ENCODE measurements around the gene ARHGEF11. TPM values are rescaled to one million over a fixed set of nuclear protein-coding genes. Genes with fewer than 3 reads are reported as not detected.

ARHGEF11 gene
- total RNA-seq, 3 donors from 2014 or later = 31.1 to 50.4 (median 33.1) TPM

DNA sequence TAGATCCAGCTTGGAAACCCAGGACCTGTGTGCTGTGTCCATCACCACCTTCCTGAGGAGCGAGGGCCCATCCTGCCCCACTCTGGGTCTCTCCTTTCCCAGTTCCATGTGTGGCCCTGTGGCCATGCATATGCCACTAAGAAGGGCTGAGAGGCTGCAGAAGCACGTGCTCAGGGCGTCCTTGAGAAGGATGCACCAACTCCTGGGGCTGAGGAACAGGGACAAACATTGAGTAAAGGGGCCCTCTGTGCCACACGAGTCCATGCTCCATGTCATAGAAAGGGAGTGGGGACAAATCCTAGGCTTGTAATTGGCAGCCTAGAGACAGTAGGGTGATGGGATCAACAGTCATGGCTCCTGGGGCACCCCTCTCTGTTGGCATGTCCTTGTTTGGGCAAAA is 45.6 kb upstream of the ARHGEF11 start:
- H3K36me3 ChIP-seq = no peaks in the 10 kb centered on the region
- no peak overlapping the region for H3K4me3 ChIP-seq
- peaks cover 0 to 14% of the 10 kb centered on the region in 2 donors for H3K4me1 ChIP-seq
- no peak for TF ChIP-seq POLR2AphosphoS5 (IDR thresholded peaks at IDR 0.05)
- TF ChIP-seq POLR2A (IDR thresholded peaks at IDR 0.05) = no peak
- TF ChIP-seq, protein P1, sequence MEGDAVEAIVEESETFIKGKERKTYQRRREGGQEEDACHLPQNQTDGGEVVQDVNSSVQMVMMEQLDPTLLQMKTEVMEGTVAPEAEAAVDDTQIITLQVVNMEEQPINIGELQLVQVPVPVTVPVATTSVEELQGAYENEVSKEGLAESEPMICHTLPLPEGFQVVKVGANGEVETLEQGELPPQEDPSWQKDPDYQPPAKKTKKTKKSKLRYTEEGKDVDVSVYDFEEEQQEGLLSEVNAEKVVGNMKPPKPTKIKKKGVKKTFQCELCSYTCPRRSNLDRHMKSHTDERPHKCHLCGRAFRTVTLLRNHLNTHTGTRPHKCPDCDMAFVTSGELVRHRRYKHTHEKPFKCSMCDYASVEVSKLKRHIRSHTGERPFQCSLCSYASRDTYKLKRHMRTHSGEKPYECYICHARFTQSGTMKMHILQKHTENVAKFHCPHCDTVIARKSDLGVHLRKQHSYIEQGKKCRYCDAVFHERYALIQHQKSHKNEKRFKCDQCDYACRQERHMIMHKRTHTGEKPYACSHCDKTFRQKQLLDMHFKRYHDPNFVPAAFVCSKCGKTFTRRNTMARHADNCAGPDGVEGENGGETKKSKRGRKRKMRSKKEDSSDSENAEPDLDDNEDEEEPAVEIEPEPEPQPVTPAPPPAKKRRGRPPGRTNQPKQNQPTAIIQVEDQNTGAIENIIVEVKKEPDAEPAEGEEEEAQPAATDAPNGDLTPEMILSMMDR (IDR thresholded peaks at IDR 0.05) = no peak
- intact Hi-C loops (cut with DNase I; ENCODE audit: low total_unique reads) = loop anchor here (5.0 kb wide), 1 partner anchor 56 kb away; no protein-coding TSS in a partner anchor
- H3K27me3 ChIP-seq = no peaks in the 10 kb centered on the region
- peak overlapping the region; percentile 48 to 74 for H3K27ac ChIP-seq
- no peak for DNase-seq (ENCODE audit: low spot score in 2 of 2)
- H3K9me3 ChIP-seq = no peaks in the 10 kb centered on the region

DNA sequence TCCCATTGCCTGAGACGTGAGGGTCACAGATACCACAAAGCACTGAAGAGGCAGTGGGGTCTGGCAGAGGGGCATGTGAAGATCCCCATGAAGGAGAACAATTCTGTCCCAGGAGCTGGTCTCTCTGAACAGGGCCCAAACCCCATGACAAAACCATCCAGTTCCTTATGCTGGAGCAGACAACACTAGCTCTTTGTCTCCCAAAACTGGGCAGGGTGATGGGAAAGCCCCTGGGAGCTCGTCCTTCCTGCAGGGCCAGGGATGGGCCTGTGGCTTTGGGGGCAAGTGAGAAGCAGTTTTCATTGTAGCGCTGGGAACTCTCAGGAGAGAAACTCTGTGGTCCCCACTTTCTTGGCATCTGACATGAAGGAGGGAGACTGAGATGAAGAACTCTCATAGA is 45.2 kb upstream of the ARHGEF11 start:
- Histone ChIP-seq H3K36me3 (no peaks in the 10 kb centered on the region), H3K9me3 (no peaks in the 10 kb centered on the region), H3K27me3 (no peaks in the 10 kb centered on the region), H3K4me3 (no peak overlapping the region), H3K4me1 (peaks cover 0 to 14% of the 10 kb centered on the region in 2 donors), H3K27ac (peak overlapping the region; percentile 48 to 74)
- DNase-seq (ENCODE audit: low spot score in 2 of 2) = peak in 1 of 2 donors; percentile 55
- intact Hi-C loops (cut with DNase I; ENCODE audit: low total_unique reads) = loop anchor here (5.0 kb wide), 1 partner anchor 57 kb away; no protein-coding TSS in a partner anchor
- TF ChIP-seq, protein P1 (IDR thresholded peaks at IDR 0.05) = no peak
- TF ChIP-seq POLR2A (IDR thresholded peaks at IDR 0.05) (no peak), POLR2AphosphoS5 (IDR thresholded peaks at IDR 0.05) (no peak)

DNA sequence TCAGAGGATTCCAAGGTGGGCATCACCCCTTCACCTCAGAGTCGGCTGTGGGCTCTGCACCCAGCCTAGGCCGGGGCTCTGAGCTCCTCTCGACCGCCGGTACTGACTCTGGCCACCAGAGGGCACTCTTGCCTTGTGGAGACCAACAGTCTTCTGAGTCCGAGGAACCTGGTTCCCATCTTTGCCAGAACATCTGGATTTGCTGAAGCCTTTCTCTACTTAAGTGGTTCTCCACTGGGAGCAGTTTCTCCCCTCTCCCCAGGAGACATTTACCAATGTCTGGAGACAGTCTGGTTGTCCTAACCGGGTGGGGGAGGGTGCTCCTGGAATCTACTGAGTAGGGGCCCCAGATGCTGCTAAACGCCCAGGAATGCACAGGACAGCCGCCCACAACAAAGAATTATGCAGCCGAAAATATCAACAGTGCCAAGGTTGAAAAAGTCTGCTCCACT is 44.7 kb upstream of the ARHGEF11 start:
- H3K4me1 ChIP-seq = peaks cover 0 to 14% of the 10 kb centered on the region in 2 donors
- peak; percentile 80 to 87 for DNase-seq (ENCODE audit: low spot score in 2 of 2)
- H3K4me3 ChIP-seq = no peak overlapping the region
- H3K36me3 ChIP-seq = no peaks in the 10 kb centered on the region
- no peaks in the 10 kb centered on the region for H3K9me3 ChIP-seq
- peak overlapping the region; percentile 48 to 74 for H3K27ac ChIP-seq
- peak in 1 of 3 donors; percentile 13 for TF ChIP-seq POLR2AphosphoS5 (IDR thresholded peaks at IDR 0.05)
- TF ChIP-seq, protein P1 (IDR thresholded peaks at IDR 0.05) = peak; percentile 91 to 95 (median 93)
- TF ChIP-seq POLR2A (IDR thresholded peaks at IDR 0.05) = no peak
- no peaks in the 10 kb centered on the region for H3K27me3 ChIP-seq
- intact Hi-C loops (cut with DNase I; ENCODE audit: low total_unique reads) = loop anchor here (5.0 kb wide), 1 partner anchor 57 kb away; no protein-coding TSS in a partner anchor

DNA sequence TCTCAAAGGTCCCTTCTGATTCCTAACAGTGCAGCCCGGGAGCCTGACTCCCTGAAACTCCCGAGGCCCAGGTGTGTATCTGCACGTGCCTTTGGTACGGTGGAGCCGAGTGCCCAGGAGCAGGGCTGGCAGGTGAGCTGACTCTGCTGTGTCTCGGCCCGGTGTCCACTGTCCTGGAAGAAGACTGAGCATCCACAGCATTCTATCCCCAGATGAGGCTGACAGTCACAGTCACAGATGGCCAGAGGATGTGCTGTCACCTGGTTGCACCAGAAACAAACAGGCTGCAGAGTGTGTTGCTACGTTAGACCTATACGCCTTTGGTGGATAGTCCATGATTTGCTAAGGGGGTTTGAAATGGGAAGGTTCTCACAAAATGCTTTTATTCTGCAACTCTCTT is 44.2 kb upstream of the ARHGEF11 start:
- TF ChIP-seq POLR2A (IDR thresholded peaks at IDR 0.05) (no peak), POLR2AphosphoS5 (IDR thresholded peaks at IDR 0.05) (no peak)
- TF ChIP-seq, protein P1 (IDR thresholded peaks at IDR 0.05) = no peak
- peak overlapping the region in 1 of 2 donors; percentile 74 for H3K27ac ChIP-seq
- no peak for DNase-seq (ENCODE audit: low spot score in 2 of 2)
- H3K4me1 ChIP-seq = peaks cover 0 to 14% of the 10 kb centered on the region in 2 donors
- intact Hi-C loops (cut with DNase I; ENCODE audit: low total_unique reads) = loop anchor here (5.0 kb wide), 1 partner anchor 58 kb away; no protein-coding TSS in a partner anchor
- no peaks in the 10 kb centered on the region for H3K27me3 ChIP-seq
- H3K36me3 ChIP-seq = no peaks in the 10 kb centered on the region
- H3K9me3 ChIP-seq = no peaks in the 10 kb centered on the region
- no peak overlapping the region for H3K4me3 ChIP-seq

DNA sequence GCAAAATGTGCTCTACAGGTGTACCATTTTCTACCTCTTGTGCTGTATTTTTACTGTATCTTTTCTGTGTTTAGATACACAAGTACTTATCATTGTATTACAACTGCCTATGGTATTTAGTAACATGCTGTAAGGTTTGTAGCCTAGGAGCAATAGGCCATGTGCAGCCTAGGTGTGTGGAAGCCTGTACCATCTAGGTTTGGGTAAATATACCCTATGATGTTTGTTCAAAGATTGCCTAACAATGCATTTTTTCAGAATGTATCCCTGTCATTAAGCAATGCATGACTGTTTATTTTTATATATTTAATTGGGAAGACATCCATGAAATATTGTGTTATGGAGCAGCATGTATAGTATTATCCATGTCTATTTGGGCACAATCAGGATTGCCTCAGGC is 43.1 kb upstream of the ARHGEF11 start:
- Histone ChIP-seq H3K4me3 (no peak overlapping the region), H3K9me3 (no peaks in the 10 kb centered on the region), H3K27ac (no peak overlapping the region), H3K27me3 (no peaks in the 10 kb centered on the region), H3K4me1 (peaks cover 0 to 14% of the 10 kb centered on the region in 2 donors), H3K36me3 (no peaks in the 10 kb centered on the region)
- intact Hi-C loops (cut with DNase I; ENCODE audit: low total_unique reads) = no loop called here
- no peak for TF ChIP-seq POLR2A (IDR thresholded peaks at IDR 0.05)
- TF ChIP-seq, protein P1 (IDR thresholded peaks at IDR 0.05) = no peak
- no peak for TF ChIP-seq POLR2AphosphoS5 (IDR thresholded peaks at IDR 0.05)
- no peak for DNase-seq (ENCODE audit: low spot score in 2 of 2)
